Activated CD4-positive, alpha-beta T cell treated with anti-CD3 and anti-CD28 coated beads, Interleukin-2, amount 50 U/mL, for 48 hours (primary cell): ENCODE results near the gene FGF3.

Experiments
- DNase-seq, 2 experiments: peaks; one replicate each; pipeline ENCODE4 v3.0.0-alpha.2; 2020

FGF3 gene

GRCh38 chr11:69818603-69819441 lies at the start of gene FGF3:
TSS of gene FGF3 (minus strand) at chr11:69819416. CDS start at chr11:69818933, 483 bp downstream.
- no peak for DNase-seq

- DNase-seq = no peak
These were observed 49.7 kb upstream of the FGF3 start for GRCh38 chr11:69868871-69869270.

GRCh38 chr11:69868006-69868810 lies 49.0 kb upstream of the FGF3 start:
- DNase-seq = no peak

GRCh38 chr11:69867076-69868005 lies 48.1 kb upstream of the FGF3 start:
- DNase-seq = no peak

- DNase-seq = no peak
These were observed 47.4 kb upstream of the FGF3 start for GRCh38 chr11:69866648-69867047.

GRCh38 chr11:69865707-69866106 lies 46.5 kb upstream of the FGF3 start:
- no peak for DNase-seq

- no peak for DNase-seq
These were observed 45.8 kb upstream of the FGF3 start for GRCh38 chr11:69864686-69865661.

GRCh38 chr11:69863544-69864200 lies 44.5 kb upstream of the FGF3 start:
- no peak for DNase-seq

- DNase-seq = no peak
These were observed 43.8 kb upstream of the FGF3 start for GRCh38 chr11:69862797-69863543.

GRCh38 chr11:69862331-69862771 lies 43.1 kb upstream of the FGF3 start:
- no peak for DNase-seq

- DNase-seq = no peak
These were observed 42.7 kb upstream of the FGF3 start for GRCh38 chr11:69861901-69862300.

- no peak for DNase-seq
These were observed 41.7 kb upstream of the FGF3 start for GRCh38 chr11:69860796-69861445.

- no peak for DNase-seq
These were observed 41.0 kb upstream of the FGF3 start for GRCh38 chr11:69860244-69860643.

- no peak for DNase-seq
These were observed 40.2 kb upstream of the FGF3 start for GRCh38 chr11:69859275-69859934.

- no peak for DNase-seq
These were observed 36.2 kb upstream of the FGF3 start for GRCh38 chr11:69855421-69855820.

- DNase-seq = no peak
These were observed 35.5 kb upstream of the FGF3 start for GRCh38 chr11:69854713-69855112.

- no peak for DNase-seq
These were observed 32.8 kb upstream of the FGF3 start for GRCh38 chr11:69852056-69852455.

- no peak for DNase-seq
These were observed 29.0 kb upstream of the FGF3 start for GRCh38 chr11:69848201-69848600.

- DNase-seq = no peak
These were observed 25.2 kb upstream of the FGF3 start for GRCh38 chr11:69844396-69844795.
